ENCODE results near the gene PAGE5.

PAGE5 gene

GRCh38 chrX:55264816-55265215 lies 44.7 kb downstream of the PAGE5 start, which contains the start of gene PAGE3:
Gene PAGE3, minus strand, starts transcription at chrX:55264916. Its CDS starts 1,013 bp downstream, at chrX:55263903.
- Histone ChIP-seq H3K36me3 (no peaks in the 10 kb centered on the region), H3K4me3 (ENCODE audit: low read depth, low read length) (no peak within 1 kb of the TSS), H3K27ac (no peak within 1 kb of the TSS), H3K9me3 (ENCODE audit: severe bottlenecking) (no peaks in the 10 kb centered on the region), H3K27me3 (ENCODE audit: insufficient read depth, low read depth, severe bottlenecking) (peaks cover 37% of the 10 kb centered on the region)
- no peak for DNase-seq
- TF ChIP-seq CTCF (IDR thresholded peaks at IDR 0.05; ENCODE audit: low read depth, low read length): no peak

All from WERI-Rb-1 (cell line).